HG03103 (cell line): Measurements from ENCODE around the gene CCNY.

Experiments
- ATAC-seq: cut with Tn5 transposase; IDR thresholded peaks from one replicate; pipeline ENCODE4 v1.9.1; 2021; ENCODE audit warnings: low read depth; ENCODE audit not compliant: unreplicated experiment

CCNY gene

GRCh38 chr10:35379226-35380137 is 43.2 kb downstream of the CCNY start:
- peak; percentile 68 for ATAC-seq

DNA sequence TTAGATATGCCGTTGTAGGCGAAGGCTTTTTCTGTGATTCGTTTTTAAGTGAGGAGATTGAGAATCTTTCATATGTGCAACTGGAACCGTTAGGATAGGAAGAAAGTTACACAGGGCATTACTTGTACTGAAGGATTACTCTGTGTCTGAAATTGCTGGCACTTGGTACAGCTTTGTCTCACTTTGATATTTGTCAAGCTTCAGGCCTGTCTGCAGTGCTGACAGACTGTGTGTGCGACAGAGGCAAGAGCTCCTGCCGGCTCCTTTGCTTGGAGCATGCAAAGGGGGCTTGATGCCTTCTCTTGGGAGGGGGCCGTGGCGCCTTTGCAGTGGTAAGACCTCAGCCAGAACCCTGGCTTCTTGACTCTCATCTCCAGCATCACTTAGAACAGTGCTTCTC is 45.8 kb downstream of the CCNY start:
- ATAC-seq = no peak

- no peak for ATAC-seq
Measured at GRCh38 chr10:35384265-35384868, 48.1 kb downstream of the CCNY start.

GRCh38 chr10:35386594-35387174 is 50.4 kb downstream of the CCNY start:
- ATAC-seq = no peak

DNA sequence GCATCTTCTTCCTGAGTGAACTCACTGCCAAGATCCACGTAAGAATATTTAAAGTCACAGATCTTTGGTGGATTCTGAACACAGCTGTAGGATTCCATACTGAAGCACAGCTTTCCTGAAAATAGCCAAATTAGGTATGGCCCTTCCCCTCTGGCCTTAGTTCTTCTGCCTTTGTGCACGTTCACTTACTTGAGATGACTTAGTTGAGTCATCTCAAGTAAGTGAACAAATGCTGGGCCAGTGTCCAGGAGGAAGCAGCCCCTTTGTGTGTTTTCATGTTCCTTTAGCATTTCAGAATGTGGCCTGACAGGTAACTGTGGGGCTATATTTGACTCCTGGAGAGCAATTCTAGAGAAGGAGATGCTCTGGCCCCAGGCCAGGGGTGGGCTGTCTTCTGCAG is 51.5 kb downstream of the CCNY start:
- ATAC-seq = peak; percentile 92

DNA sequence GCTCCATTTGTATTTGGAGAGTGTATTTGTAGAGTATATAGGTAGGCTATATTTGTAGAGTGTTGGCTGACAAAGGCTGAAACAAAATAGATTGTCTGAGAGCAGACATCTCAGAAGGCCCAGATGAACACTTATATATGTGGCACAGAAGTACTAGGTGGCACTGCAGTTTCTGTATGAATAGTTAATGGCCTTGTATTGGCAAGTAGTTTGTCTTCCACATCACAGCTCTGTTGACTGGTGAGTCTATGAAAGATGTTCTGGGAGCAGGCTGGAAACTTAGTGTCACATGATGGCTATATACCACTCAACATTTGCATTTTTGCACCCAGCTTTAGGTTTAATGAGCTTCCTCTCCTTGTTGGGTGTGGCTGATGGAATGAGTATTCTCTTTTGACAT is 51.9 kb downstream of the CCNY start:
- no peak for ATAC-seq

- no peak for ATAC-seq
Measured at GRCh38 chr10:35388682-35389081, 52.4 kb downstream of the CCNY start.

- ATAC-seq = no peak
Measured at GRCh38 chr10:35390161-35390840, 54.0 kb downstream of the CCNY start.

DNA sequence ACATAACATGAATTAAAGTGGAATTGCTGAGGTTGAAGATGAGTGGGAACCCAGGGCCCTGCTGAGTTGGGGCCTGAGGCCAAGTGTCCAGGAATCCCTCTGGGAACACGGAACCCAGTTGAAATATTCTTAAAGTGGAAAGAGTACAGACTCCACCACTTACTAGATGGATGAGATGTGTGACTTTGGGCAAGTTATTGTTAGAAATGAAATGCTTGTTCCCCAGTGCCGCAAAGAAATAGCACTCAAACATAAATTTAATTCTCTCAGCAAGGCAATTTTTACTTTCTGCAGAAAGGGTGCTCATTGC is 54.5 kb downstream of the CCNY start:
- no peak for ATAC-seq

GRCh38 chr10:35391153-35391953 is 55.0 kb downstream of the CCNY start:
- ATAC-seq = no peak

DNA sequence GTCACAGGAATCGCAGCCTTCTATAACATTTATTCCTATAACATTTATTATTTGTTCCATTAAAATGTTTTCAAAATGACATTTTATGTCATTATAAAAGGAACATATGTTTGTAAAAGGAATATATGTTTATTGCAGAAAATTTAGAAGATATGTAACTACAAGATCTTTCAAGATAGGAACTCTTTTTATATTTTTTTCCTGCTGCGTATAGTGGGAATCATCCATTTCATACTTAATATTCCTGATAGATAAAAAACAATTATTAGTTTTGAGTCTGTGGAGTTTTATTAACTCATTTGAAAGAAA is 55.6 kb downstream of the CCNY start:
- ATAC-seq = no peak

- no peak for ATAC-seq
Measured at GRCh38 chr10:35392482-35393228, 56.3 kb downstream of the CCNY start.

DNA sequence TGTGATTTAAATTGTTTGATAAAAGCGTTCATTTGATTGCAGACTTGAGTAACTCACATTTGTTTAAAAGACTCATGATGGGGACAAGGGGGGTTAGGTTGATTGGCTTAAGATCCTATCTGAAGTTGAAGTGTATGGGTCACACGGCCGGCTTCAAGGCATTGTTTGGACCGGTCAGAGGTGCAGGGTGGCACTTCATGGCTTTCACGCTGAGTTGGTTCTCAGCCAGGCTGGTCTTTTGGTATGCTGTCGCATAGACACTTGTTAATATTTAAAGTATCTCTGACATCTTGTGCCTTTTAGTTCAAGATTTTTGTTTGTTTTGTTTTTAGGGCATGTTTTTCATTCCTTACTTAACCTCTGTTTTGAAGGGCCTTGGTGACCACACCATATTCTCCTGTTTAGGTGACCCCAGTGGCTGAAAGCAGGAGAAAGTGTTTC is 58.1 kb downstream of the CCNY start:
- no peak for ATAC-seq

GRCh38 chr10:35394934-35395333 is 58.6 kb downstream of the CCNY start:
- ATAC-seq = no peak

DNA sequence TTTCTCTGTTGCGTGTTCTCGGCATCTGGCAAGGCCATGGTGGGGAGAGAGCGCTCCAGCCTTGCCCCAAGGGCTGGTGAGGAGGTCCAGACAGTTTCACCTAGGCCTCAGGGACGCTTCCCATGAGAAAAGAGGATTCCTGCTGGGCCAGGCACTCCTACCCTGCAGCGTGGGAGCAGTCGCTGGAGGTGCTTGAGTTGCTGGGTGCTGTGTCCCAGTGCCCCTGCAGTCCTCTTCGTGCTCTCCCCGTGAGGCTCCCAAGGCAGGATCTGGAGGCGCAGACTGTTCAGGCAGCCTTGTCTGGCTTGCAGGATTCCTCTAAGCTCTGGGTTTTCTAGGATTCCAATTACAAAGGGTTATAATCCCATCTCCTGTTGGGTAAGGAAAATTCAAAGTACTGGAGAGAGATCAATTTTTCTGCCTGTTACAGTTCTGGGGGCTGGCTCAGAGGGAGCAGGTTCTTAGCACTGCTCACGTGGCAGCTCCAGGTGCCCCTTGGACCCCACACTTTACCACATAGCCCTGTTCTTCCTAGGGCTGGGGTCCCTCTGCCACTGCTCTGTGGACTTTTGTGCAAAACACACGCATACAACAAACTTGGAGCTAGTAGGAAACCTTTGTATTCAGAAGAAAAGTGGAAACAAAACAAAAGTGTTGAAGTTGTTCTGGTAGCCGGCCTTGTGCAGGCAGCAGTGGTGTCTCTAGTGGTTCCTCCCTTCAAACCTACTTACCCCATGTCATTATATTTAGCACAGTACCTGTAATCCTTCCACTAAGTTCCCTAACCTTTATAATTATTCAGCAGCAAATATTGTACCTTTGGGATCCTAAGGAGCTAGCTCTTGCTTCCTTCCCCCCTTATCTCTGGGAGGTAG is 60.5 kb downstream of the CCNY start:
- no peak for ATAC-seq

DNA sequence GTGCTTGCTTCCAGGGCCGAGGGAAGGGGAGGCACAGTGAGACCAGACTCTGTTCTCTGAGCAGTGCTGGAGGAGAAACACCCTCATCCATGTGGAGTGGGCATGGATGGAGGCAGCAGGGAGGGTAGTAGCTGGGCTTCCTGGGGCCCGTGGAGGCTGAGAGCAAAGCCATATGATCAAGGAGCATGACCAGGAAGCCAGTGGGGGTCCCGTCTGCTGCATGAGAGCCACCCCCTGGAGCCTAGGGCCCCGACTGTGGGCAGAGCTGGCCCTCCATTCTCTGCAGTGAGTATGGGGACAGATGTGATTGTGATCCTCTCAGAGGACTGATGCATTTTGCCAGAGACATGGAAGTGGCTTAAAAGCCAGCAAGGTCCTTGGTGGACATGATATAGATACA is 61.6 kb downstream of the CCNY start:
- ATAC-seq = no peak

DNA sequence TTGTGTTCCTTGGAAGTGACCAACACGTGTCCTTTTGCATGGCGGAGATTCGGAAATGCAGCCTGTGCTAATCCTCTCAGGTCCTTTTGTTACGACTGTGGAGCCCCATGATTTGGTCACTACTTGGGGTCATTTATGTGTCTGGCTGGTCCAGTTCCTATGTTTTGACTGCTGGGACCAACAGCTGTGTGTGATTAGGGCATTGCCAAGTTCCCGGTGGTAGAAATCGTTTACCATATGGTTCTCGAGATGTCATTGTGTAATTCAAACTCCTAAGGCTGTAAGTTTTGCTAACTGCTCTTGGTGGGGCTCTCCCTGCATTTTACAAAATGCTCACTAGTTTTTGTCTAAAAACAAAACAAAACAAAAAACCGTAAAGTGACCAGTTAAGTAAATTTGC is 62.0 kb downstream of the CCNY start:
- ATAC-seq = no peak

GRCh38 chr10:35398908-35399307 is 62.6 kb downstream of the CCNY start:
- no peak for ATAC-seq

DNA sequence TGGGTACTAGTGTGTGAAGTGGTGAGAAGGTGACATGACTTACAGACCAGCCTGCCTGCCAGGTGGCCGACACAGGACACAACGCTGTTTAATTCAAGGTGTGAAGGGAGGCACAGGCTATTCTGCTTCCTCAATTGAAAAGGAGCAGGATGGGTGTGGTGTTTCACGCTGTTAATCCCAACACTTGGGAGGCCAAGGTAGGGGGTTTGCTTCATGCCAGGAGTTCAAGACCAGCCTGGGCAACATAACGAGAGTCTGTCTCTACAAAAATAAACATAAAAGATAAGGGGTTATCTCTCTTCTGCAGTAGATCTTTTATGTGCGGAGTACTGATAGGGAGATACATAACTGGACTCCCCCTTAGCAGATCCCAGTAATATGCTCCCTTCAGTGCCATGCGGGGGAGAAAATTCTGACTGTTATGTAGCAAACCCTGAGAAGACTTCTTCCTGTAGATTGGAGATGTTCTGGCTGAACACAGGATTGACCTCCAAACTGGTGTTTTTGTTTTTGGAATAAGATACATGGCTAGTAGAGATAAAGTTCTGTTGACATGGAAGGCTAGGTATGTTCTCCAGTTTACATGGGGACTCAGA is 63.2 kb downstream of the CCNY start:
- no peak for ATAC-seq
